H1 (cell line): ENCODE measurements around the gene HOMER3. TPM values are rescaled to one million over a fixed set of nuclear protein-coding genes. Genes with fewer than 3 reads are reported as not detected.

ENCODE experiments used
- ASH2L ChIP-seq: fragments of 200-600, 300-600 bp; sonication (generic); IDR thresholded peaks from one replicate; pipeline ENCODE4 v1.7.1; 2017; ENCODE audit warnings: low read length
- CBX5 ChIP-seq: fragments of 300-800, 300-1000 bp; sonication (generic); IDR thresholded peaks from 2 replicates; pipeline ENCODE4 v1.7.1; 2016; ENCODE audit warnings: antibody characterized with exemption, low read length, low read depth
- CHD2 ChIP-seq: IDR thresholded peaks from 2 replicates; pipeline ENCODE4 v1.6.1; 2012; ENCODE audit warnings: low read length, improper control_type of control experiment
- E2F6 ChIP-seq: IDR thresholded peaks from 2 replicates; pipeline ENCODE4 v1.6.1; 2012; ENCODE audit warnings: inconsistent platforms
- JUN ChIP-seq: IDR thresholded peaks from 2 replicates; pipeline ENCODE4 v1.6.1; 2011; ENCODE audit warnings: low read depth, mild to moderate bottlenecking, improper control_type of control experiment, low read length
- KDM4A ChIP-seq: IDR thresholded peaks from one replicate; pipeline ENCODE4 v1.7.1; 2012; ENCODE audit warnings: low read depth, mild to moderate bottlenecking, moderate library complexity, low read length, inconsistent platforms; ENCODE audit not compliant: severe bottlenecking
- PHF8 ChIP-seq: fragments of 200-600 bp; sonication (generic); conservative IDR thresholded peaks from 2 replicates; pipeline ENCODE4 v1.7.1; 2012; ENCODE audit warnings: low read depth, mild to moderate bottlenecking, inconsistent platforms, low read length, moderate library complexity
- POU5F1 ChIP-seq: IDR thresholded peaks from 2 replicates; pipeline ENCODE4 v1.6.1; 2011; ENCODE audit warnings: low read depth, mild to moderate bottlenecking, low read length, moderate library complexity
- SIN3A ChIP-seq, 2 experiments: IDR thresholded peaks in 1 of 2; conservative IDR thresholded peaks in 1 of 2; 2 replicates each; pipeline ENCODE4 v1.6.1; 2011 to 2012; ENCODE audit warnings: low read length in 2 of 2, improper control_type of control experiment in 1 of 2, low read depth in 1 of 2, mild to moderate bottlenecking in 1 of 2
- SP2 ChIP-seq: IDR thresholded peaks from 2 replicates; pipeline ENCODE4 v1.6.1; 2012; ENCODE audit warnings: mild to moderate bottlenecking, low read length, inconsistent platforms
- SRF ChIP-seq: IDR thresholded peaks from 2 replicates; pipeline ENCODE4 v1.6.1; 2011; ENCODE audit warnings: mild to moderate bottlenecking, low read depth, low read length, moderate library complexity
- SUZ12 ChIP-seq: fragments of 200-600 bp; sonication (generic); IDR thresholded peaks from 2 replicates; pipeline ENCODE4 v1.6.1; 2012; ENCODE audit warnings: mild to moderate bottlenecking, inconsistent platforms, low read length, moderate library complexity, mixed read lengths
- TAF7 ChIP-seq: optimal IDR thresholded peaks from 2 replicates; pipeline ENCODE3; 2011; ENCODE audit warnings: low read depth, mild to moderate bottlenecking, inconsistent platforms, low read length, moderate library complexity, borderline replicate concordance
- TEAD4 ChIP-seq: IDR thresholded peaks from 2 replicates; pipeline ENCODE4 v1.6.1; 2012; ENCODE audit warnings: low read depth, low read length, inconsistent platforms, mixed read lengths
- polyA plus RNA-seq, 7 experiments: library from polyadenylated mRNA; depleted of rRNA in 3 of 7; stranded (reverse) in 5 of 7; unstranded in 2 of 7; fragments of >200 nt in 5 of 7; fragments of 200-250 nt in 2 of 7; gene quantifications; 1 replicate in 5 of 7; 2 replicates in 1 of 7; 4 replicates in 1 of 7; pipeline versions ENCODE4 v1.2.1 to v1.2.3, GENCODE V29; 2011 to 2013; ENCODE audit warnings: missing spikeins in 2 of 7, mixed read lengths in 2 of 7
- total RNA-seq: library from RNA; stranded (reverse); fragmentation: NEBNext Ultra II Directional; extraction: Animal tissue kit (Norgen Biotek cat#: 25700); gene quantifications from 2 replicates; pipeline ENCODE4 v1.2.1, GENCODE V29; 2021

The HOMER3 gene
- total and polyA plus RNA-seq, 2 of the 8 experiments (the other 6 are each of a cell fraction or from before 2014, with no cell fraction given): 28.3 to 41.6 TPM

GRCh38 chr19:18940769-18941627, at the start of gene HOMER3 (continued):
- no peak for TF ChIP-seq SUZ12
- TF ChIP-seq TAF7: no peak
- TF ChIP-seq SP2: no peak
- 0 out of 2 replicates have a peak, but pooled peaks have one; percentile 18 for TF ChIP-seq PHF8
- TF ChIP-seq CHD2: no peak
- TF ChIP-seq CBX5: no peak
- TF ChIP-seq TEAD4: no peak
- no peak for TF ChIP-seq SRF
- peak; percentile 38 for TF ChIP-seq KDM4A
- no peak for TF ChIP-seq E2F6
- no peak for TF ChIP-seq JUN
- TF ChIP-seq SIN3A (conservative IDR thresholded peaks at IDR 0.05 in 1 of 2, IDR thresholded peaks at IDR 0.05 in 1 of 2; ENCODE audit: low read depth in 1 of 2, low read length in 2 of 2): 0 out of 4 replicates have a peak, but pooled peaks of 1 of the 2 experiments have one; percentile 2
- TF ChIP-seq ASH2L: no peak
- TF ChIP-seq POU5F1: no peak
- TF ChIP-seq, all 59 proteins: peak for 5
